Measurements from ENCODE around the gene TMPRSS13.

TMPRSS13 gene

GRCh38 chr11:117852309-117852708 is 76.9 kb downstream of the TMPRSS13 start:
- DNase-seq (ENCODE audit: low read depth) = no peak

GRCh38 chr11:117851852-117852251 is 77.3 kb downstream of the TMPRSS13 start:
- DNase-seq (ENCODE audit: low read depth) = no peak

GRCh38 chr11:117851106-117851505 is 78.1 kb downstream of the TMPRSS13 start:
- no peak for DNase-seq (ENCODE audit: low read depth)

Measured in T-helper 22 cell (primary cell).